HAP-1 (cell line): Measurements from ENCODE around the gene MAGOH.
A peak's percentile ranks its signal among the peaks of the same experiment; 100 is the strongest.
"Not testable (repeated sequence)": the region's sequence is repeated elsewhere in the genome, so short reads cannot be mapped to it uniquely, and the experiment has no call there.

Experiments used
- DNase-seq, 2 experiments: peaks; one replicate each; pipeline ENCODE4 v3.0.0-alpha.2; 2016 to 2020; ENCODE audit warnings: low spot score in 2 of 2
- H3K27me3 ChIP-seq: fragments of 250-450 bp; sonication (Bioruptor Pico); 2 replicates; pipeline ENCODE4 v1.5.1; 2020; ENCODE audit warnings: low read depth, mild to moderate bottlenecking, moderate library complexity
- H3K36me3 ChIP-seq: fragments of 250-450 bp; sonication (Bioruptor Pico); replicated peaks from 2 replicates; pipeline ENCODE4 v1.5.1; 2020; ENCODE audit warnings: mild to moderate bottlenecking
- H3K4me1 ChIP-seq: fragments of 250-450 bp; sonication (Bioruptor Pico); 2 replicates; pipeline ENCODE4 v1.5.1; 2020; ENCODE audit warnings: mild to moderate bottlenecking
- H3K4me3 ChIP-seq: fragments of 250-450 bp; sonication (Bioruptor Pico); 2 replicates; pipeline ENCODE4 v1.5.1; 2020; ENCODE audit warnings: mild to moderate bottlenecking, moderate library complexity
- H3K9me3 ChIP-seq: fragments of 250-450 bp; sonication (Bioruptor Pico); 2 replicates; pipeline ENCODE4 v1.5.1; 2020; ENCODE audit warnings: mild to moderate bottlenecking, moderate library complexity
- in situ Hi-C: fragments of 300-500 bp; cut with MboI; formaldehyde crosslinking; loops from 3 replicates; pipeline ENCODE4 v1.14.3; 2020; ENCODE audit warnings: low sequenced_read_pairs, inconsistent platforms, mixed read lengths

Gene MAGOH

DNA sequence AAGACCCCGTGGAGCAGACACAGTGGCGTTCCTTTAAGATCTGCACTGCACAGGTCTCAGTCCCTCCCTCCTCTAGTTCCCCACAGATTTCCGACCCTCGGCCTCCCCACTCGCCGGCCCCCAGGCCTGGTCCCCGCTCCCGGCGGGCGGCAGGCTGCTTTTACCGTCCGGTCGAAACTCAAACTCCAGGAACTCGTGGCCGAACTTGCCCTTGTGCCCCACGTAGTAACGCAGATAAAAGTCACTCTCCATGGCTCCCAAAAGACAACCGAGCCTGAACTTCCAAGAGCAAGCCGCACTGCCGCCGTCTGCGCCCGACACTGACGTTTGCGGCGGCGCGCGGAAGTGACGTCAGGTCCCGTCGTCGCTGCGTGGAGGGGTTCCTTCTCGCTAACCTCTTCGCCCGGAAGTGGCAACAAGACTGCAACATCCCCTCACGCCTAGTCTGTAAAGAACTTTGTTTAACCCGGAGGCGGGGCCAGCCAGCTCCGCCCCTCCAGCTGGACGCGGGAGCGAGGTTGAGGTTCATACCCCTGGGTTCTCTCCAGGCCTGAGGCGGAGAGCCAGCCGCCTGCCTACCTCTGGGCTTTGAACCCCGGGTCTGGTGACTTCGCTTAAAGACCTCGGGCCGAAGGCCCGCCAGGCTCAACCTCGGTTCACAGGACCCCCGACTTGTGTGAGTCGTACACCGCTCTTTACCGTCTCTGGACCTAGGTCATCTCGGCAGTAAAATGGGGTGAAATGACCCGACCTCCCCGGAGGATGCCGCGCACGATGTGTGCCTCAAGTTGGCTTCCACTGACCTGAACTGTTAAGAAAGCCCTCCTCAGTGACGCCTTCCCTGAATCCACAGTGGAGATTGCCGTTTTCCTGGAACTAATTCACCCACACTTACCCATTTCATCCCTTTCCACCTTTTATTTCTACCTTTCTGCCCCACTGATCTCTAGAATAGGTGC lies at the start of gene MAGOH:
MAGOH (minus strand) TSS at position 322 of the 959 bp plus-strand sequence; CDS start at position 252, 70 bp downstream.
- Histone ChIP-seq H3K9me3 (no peaks in the 10 kb centered on the region), H3K4me3 (peak within 1 kb of the TSS; percentile 93), H3K4me1 (peaks cover 6% of the 10 kb centered on the region), H3K36me3 (peaks cover 23% of the 10 kb centered on the region), H3K27me3 (no peaks in the 10 kb centered on the region)
- in situ Hi-C loops: no loop called here
- DNase-seq: peak; percentile 94 to 96

DNA sequence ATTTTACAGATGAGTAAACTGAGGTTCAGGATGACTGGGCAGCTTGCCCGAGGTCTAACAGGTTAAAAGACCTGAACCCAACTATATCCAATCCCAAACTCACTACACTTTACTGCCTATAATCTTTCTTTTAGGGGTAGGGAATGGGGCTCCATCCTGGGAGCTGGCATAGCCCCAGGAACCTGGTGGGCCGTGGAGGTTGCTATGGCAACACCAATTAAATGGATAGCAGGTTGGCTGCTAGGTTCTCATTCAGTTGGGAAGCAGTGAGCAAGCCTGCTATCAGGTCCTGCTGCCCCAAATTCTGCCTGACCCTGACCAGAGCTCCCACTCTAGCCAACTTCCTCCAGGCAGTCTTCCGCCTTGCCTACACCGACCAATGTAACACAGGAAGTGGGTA lies 48.6 kb upstream of the MAGOH start:
- Histone ChIP-seq H3K9me3 (no peaks in the 10 kb centered on the region), H3K4me1 (peaks cover 12% of the 10 kb centered on the region), H3K4me3 (no peak overlapping the region), H3K36me3 (peaks cover 34% of the 10 kb centered on the region), H3K27me3 (no peaks in the 10 kb centered on the region)
- in situ Hi-C loops: no loop called here
- DNase-seq: no peak

DNA sequence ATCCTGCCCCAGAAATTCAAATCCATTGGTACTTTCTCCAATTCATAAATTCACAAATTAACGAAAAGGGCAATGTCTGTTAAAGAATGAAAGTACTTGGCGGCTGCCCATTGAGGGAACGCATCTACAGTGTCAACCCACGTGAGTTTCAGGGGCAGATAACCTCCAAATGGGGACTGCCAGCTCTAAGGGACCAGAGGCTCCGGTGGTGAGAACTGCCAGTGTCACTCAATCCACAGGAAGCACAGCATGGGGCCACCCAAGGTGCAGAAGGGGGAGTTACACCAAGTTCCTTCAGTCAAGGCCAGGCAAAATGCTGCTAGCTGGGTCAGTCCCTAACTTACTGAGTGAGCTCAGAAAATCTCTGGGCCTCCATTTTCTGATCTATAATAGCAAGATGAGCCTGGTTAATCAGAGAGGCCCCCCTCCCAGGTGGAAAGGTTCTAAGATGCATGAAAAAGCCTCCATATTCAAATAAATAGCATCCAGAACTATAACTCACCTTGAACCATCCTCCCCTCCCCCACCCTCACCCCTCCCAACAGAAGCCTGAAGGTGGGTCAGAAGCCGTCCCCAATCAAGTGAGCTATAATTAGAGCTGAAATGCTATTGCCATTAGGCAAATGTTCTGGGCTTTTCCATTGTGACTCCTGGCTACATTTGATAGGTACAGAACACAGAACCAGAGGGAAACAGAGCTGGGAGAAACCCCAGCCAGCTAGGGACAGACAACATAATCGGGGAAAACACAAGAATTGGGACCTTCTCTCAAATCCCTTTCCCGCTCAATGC lies 47.8 kb upstream of the MAGOH start:
- in situ Hi-C loops: no loop called here
- H3K4me3 ChIP-seq: no peak overlapping the region
- no peaks in the 10 kb centered on the region for H3K9me3 ChIP-seq
- no peaks in the 10 kb centered on the region for H3K27me3 ChIP-seq
- H3K4me1 ChIP-seq: peaks cover 12% of the 10 kb centered on the region
- no peak for DNase-seq
- H3K36me3 ChIP-seq: peaks cover 38% of the 10 kb centered on the region

DNA sequence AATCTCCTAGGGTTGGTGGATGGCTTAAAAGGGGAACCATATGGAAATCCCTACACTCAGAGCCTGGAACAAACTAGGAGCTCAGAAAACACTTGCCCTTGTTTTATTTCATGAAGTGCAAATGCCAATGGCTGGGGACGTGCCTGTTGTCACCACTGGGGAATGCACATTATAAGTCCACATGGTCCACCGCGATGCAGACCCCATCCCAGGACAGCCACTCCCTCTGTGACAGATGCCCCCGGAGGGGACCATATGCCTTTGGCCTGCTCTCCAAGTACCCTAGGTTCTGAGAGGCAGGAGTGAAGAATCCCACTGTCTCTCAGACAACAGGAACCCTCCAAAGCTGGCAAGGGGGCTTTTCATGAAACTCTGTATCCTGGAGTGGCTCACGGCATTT lies 47.2 kb upstream of the MAGOH start:
- Histone ChIP-seq H3K4me1 (peaks cover 12% of the 10 kb centered on the region), H3K4me3 (no peak overlapping the region), H3K9me3 (no peaks in the 10 kb centered on the region), H3K36me3 (peaks cover 38% of the 10 kb centered on the region), H3K27me3 (no peaks in the 10 kb centered on the region)
- DNase-seq: no peak
- in situ Hi-C loops: no loop called here

GRCh38 chr1:53284224-53285020 lies 46.1 kb upstream of the MAGOH start:
- in situ Hi-C loops: no loop called here
- Histone ChIP-seq H3K9me3 (no peaks in the 10 kb centered on the region), H3K27me3 (no peaks in the 10 kb centered on the region), H3K4me1 (peaks cover 12% of the 10 kb centered on the region), H3K4me3 (no peak overlapping the region), H3K36me3 (peaks cover 34% of the 10 kb centered on the region)
- DNase-seq: no peak

GRCh38 chr1:53283156-53283555 lies 44.8 kb upstream of the MAGOH start:
- in situ Hi-C loops, DNase-seq: not testable (repeated sequence)
- H3K36me3 ChIP-seq: peaks cover 32% of the 10 kb centered on the region

DNA sequence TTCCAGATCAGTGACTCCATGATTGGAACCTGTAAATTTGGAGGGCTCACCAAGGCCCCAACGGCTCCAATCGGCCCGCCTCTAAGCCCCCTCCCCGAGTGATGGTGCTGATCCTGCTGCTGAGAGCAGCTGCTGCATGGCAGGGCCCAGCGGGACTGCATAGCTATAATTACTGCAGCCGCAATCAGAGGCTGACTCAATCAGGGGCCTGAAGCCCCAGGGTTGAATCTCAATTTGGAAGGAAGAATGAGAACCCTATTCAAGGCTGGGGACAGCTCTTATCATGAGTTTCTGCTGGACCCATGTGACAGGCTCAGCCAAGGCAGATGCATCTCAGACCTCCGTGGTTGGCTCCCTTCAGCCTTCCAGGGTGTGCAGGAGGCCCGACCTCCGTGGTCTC lies 42.8 kb upstream of the MAGOH start:
- in situ Hi-C loops: no loop called here
- H3K4me1 ChIP-seq: no peaks in the 10 kb centered on the region
- peaks cover 33% of the 10 kb centered on the region for H3K36me3 ChIP-seq

More at GRCh38 chr1:53283156-53283555, 44.8 kb upstream of the MAGOH start:
- H3K4me1 ChIP-seq, H3K4me3 ChIP-seq, H3K9me3 ChIP-seq, H3K27me3 ChIP-seq: not testable (repeated sequence)

GRCh38 chr1:53280496-53280895 lies 42.2 kb upstream of the MAGOH start:
- Histone ChIP-seq H3K4me1 (no peaks in the 10 kb centered on the region), H3K27me3 (no peaks in the 10 kb centered on the region), H3K9me3 (no peaks in the 10 kb centered on the region), H3K4me3 (no peak overlapping the region), H3K36me3 (peaks cover 28% of the 10 kb centered on the region)
- DNase-seq: no peak
- in situ Hi-C loops: no loop called here

More for the DNA sequence above, 42.8 kb upstream of the MAGOH start:
- Histone ChIP-seq H3K27me3 (no peaks in the 10 kb centered on the region), H3K4me3 (no peak overlapping the region), H3K9me3 (no peaks in the 10 kb centered on the region)
- no peak for DNase-seq

DNA sequence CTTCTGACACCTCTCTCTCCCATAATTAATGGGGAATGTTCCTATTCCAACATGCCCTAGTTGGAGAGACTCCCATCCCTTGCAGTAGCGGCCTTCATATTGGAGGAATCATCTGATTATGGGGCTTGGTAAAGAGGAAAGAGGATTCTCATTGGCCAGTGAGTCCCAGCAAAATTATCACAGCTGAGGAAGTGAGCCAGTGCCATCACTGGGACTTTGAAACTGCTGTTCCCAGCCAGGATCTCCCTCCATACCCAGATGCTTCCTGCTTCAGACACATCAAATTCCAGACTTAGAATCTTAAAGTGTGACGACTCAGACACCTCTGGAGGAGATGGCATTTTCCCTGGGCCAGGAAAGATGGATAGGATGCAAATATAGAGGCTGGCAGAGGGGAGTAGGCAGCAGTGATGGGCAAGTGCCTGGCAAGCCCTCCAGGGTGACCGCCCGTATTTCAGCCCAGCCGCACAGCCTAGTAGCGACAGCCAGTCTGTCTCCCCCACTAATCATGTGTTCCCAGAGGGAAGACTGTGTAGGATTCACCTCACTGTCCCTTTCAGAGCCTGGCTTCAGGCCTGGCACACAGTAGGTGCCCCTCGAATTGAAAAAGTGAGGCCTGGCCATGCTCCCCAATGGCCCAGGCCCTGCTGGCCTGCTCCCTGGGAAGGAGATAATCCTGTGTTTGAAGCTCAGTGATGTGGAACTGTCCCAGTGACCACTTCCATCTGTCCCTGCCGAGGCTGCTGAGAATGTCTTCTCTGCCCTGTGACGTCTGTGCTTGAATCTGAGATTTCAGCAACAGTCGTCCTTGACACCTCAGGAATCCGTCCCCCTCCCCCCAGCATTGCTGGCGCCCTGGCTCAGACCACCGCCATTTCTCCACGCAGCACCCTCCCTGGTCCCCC lies 41.2 kb upstream of the MAGOH start:
- H3K9me3 ChIP-seq: no peaks in the 10 kb centered on the region
- H3K4me3 ChIP-seq: no peak overlapping the region
- in situ Hi-C loops: loop anchor here (5.0 kb wide), 1 partner anchor 113 kb away; no protein-coding TSS in a partner anchor
- H3K4me1 ChIP-seq: no peaks in the 10 kb centered on the region
- peaks cover 27% of the 10 kb centered on the region for H3K36me3 ChIP-seq
- H3K27me3 ChIP-seq: no peaks in the 10 kb centered on the region
- no peak for DNase-seq

- Histone ChIP-seq H3K36me3 (peaks cover 27% of the 10 kb centered on the region), H3K27me3 (no peaks in the 10 kb centered on the region), H3K9me3 (no peaks in the 10 kb centered on the region), H3K4me3 (no peak overlapping the region), H3K4me1 (no peaks in the 10 kb centered on the region)
- in situ Hi-C loops: loop anchor here (5.0 kb wide), 1 partner anchor 114 kb away; no protein-coding TSS in a partner anchor
- peak in 1 of 2 experiments; percentile 81 for DNase-seq
Measured at GRCh38 chr1:53278298-53278725, 40.0 kb upstream of the MAGOH start.

DNA sequence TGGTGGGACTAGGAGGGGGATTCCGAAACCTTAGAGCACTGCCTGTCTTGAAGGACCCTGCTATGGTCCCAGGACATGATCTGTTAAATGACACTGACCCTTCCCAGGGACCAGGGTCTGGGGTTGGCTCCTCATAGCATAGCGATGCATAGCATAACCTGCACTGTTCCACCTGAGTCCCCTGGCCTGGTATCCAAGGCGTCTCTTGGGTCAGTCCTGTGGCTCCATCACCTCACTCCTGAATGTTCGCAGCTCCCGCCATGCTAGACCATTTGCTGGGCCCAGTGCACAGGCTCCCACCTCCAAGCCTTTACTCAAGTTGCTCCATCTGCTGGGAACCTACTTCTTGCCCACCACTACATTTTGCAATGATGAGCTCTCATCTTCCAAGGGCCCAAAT lies 39.0 kb upstream of the MAGOH start:
- no peaks in the 10 kb centered on the region for H3K9me3 ChIP-seq
- in situ Hi-C loops: loop anchor here (5.0 kb wide), 1 partner anchor 115 kb away; no protein-coding TSS in a partner anchor
- H3K4me3 ChIP-seq: no peak overlapping the region
- no peaks in the 10 kb centered on the region for H3K4me1 ChIP-seq
- H3K36me3 ChIP-seq: peaks cover 27% of the 10 kb centered on the region
- DNase-seq: no peak
- H3K27me3 ChIP-seq: no peaks in the 10 kb centered on the region

DNA sequence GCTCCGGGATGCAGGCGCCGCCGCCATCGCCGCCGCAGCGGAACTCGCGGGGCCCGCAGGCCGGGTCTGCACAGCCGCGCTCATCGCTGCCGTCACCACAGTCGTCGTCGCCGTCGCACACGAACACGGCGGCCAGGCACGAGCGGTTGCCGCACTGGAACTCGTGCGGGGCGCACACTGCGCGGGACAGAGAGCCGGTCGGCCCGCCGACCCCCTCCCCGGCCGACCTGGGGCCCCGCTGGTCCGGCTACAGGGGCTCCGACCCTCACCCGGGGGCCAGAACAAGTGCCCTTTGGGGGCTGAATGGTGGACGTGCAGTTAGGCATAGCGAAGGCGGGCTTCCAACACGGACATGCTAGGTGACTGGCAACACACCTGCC lies 38.6 kb upstream of the MAGOH start:
- no peak overlapping the region for H3K4me3 ChIP-seq
- peaks cover 27% of the 10 kb centered on the region for H3K36me3 ChIP-seq
- no peaks in the 10 kb centered on the region for H3K9me3 ChIP-seq
- H3K4me1 ChIP-seq: no peaks in the 10 kb centered on the region
- H3K27me3 ChIP-seq: no peaks in the 10 kb centered on the region
- DNase-seq: no peak
- in situ Hi-C loops: loop anchor here (5.0 kb wide), 1 partner anchor 115 kb away; no protein-coding TSS in a partner anchor
